Measurements from ENCODE around the gene GALNT13. TPM values are rescaled to one million over a fixed set of nuclear protein-coding genes. Genes with fewer than 3 reads are reported as not detected.
"Not testable (repeated sequence)": the region's sequence is repeated elsewhere in the genome, so short reads cannot be mapped to it uniquely, and the experiment has no call there.

GALNT13 gene
- polyA plus RNA-seq, 3 donors from 2014 or later: not detected

DNA sequence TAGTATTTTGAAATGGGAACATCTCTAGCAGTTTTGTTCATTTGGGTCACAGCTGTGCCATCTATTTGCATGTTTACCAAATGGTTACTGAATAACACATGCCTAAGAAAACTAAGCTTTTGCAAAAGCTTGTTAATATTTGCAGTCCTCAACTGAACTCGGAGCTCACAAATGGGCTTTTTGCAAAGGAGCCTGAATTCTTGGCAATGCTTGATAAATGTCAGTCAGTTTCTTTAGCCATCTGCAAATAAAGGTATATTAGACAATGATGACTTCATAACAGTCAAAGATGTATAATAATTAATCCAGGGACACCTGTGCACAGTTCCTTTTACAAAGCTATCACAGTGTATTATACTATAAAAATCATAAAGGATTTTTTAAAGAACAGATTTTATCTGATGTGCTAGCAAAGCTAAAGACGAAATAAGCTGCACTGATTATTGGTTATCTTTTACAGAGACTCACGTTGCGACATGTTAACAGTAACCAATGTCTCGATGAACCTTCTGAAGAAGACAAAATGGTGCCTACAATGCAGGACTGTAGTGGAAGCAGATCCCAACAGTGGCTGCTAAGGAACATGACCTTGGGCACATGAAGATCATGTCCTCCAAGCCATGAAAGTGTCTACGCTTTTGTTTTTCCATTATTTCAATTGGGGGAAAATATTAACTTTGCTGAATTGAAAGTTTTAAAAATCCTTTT, 578.4 kb downstream of the GALNT13 start:
- H3K9me3 Mint-ChIP-seq: peaks cover 0 to 25% (median 5%) of the 10 kb centered on the region in 6 donors
- no peak overlapping the region for H3K27ac Mint-ChIP-seq
- H3K36me3 Mint-ChIP-seq: no peaks in the 10 kb centered on the region
- H3K4me3 Mint-ChIP-seq: no peak overlapping the region
- DNase-seq: no peak
- H3K27me3 Mint-ChIP-seq (ENCODE audit: low read depth in 3 of 3): no peaks in the 10 kb centered on the region
- H3K4me1 Mint-ChIP-seq: no peaks in the 10 kb centered on the region

DNA sequence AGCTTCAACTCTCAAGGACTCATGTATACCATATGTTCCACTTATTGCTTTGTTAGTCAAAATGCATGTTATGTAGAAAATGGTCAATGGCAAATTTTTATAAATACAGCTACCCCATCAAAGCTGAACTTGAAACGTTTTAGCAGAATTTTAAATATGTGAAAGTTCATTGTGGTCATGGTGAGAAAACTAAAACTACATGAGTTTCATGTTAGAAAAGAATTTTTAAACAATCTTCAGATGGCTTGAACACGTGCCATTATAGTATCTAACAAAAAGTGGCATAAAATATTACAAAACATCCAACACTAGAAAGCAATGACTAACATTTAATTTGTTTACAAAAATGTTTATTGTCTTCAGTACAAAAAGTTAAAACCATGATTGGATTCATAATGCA, 580.7 kb downstream of the GALNT13 start:
- Mint-ChIP-seq H3K4me3 (no peak overlapping the region), H3K4me1 (peaks cover 0 to 6% of the 10 kb centered on the region in 2 donors), H3K27me3 (ENCODE audit: low read depth in 3 of 3) (no peaks in the 10 kb centered on the region), H3K9me3 (peaks cover 0 to 30% (median 2%) of the 10 kb centered on the region in 6 donors), H3K27ac (no peak overlapping the region), H3K36me3 (no peaks in the 10 kb centered on the region)
- DNase-seq: no peak

GRCh38 chr2:154452906-154453493, 581.3 kb downstream of the GALNT13 start:
- H3K9me3 Mint-ChIP-seq: peaks cover 2 to 27% (median 3%) of the 10 kb centered on the region in 6 donors
- peaks cover 0 to 6% of the 10 kb centered on the region in 2 donors for H3K4me1 Mint-ChIP-seq
- no peak for DNase-seq
- H3K27ac Mint-ChIP-seq: no peak overlapping the region
- no peaks in the 10 kb centered on the region for H3K27me3 Mint-ChIP-seq (ENCODE audit: low read depth in 3 of 3)
- H3K36me3 Mint-ChIP-seq: no peaks in the 10 kb centered on the region
- H3K4me3 Mint-ChIP-seq: no peak overlapping the region

DNA sequence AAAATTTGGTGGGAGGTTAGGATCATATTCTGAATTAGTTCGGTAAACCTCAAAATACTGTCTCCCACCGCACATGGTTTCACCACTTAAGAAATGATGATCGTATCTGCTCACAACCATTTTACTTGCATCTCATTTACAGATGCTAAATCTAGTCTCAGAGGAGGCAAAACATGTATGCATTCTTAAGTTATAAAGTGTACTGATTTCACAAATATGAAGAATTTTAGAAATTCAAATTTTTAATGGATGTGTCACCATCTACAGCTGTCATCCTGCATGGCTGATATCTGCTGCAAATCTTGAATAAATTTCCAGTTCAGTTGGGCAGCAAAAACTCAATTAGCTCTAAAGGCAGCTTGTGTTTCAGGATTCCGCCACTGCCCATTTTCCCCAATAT, 583.4 kb downstream of the GALNT13 start:
- Mint-ChIP-seq H3K9me3 (peaks cover 2 to 19% (median 8%) of the 10 kb centered on the region in 6 donors), H3K27me3 (ENCODE audit: low read depth in 3 of 3) (no peaks in the 10 kb centered on the region), H3K4me1 (peaks cover 0 to 6% of the 10 kb centered on the region in 2 donors), H3K36me3 (no peaks in the 10 kb centered on the region), H3K4me3 (no peak overlapping the region), H3K27ac (no peak overlapping the region)
- no peak for DNase-seq

DNA sequence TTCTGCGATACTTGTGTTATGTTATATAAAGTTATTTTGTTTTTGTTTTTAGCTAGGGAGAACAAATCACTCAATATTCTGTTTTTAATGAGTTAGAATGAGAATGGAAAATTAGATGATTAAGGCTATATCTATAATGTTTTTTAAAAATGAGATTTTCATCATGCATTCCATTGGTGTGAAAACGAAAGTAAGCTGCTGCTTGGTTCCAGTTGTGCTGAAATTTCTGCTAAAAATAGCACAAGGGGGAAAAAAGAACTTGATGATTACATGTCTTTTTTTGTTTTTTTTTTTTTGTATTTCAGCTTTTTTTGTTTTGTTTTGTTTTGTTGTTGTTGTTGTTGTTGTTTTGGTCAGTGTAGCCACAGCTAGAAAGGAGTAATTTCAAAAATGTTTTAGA, 584.1 kb downstream of the GALNT13 start:
- H3K27ac Mint-ChIP-seq: no peak overlapping the region
- H3K4me1 Mint-ChIP-seq: peaks cover 0 to 6% of the 10 kb centered on the region in 2 donors
- H3K27me3 Mint-ChIP-seq (ENCODE audit: low read depth in 3 of 3): no peaks in the 10 kb centered on the region
- no peaks in the 10 kb centered on the region for H3K36me3 Mint-ChIP-seq
- peak overlapping the region in 1 of 5 donors; percentile 48 for H3K4me3 Mint-ChIP-seq
- H3K9me3 Mint-ChIP-seq: peaks cover 2 to 19% (median 8%) of the 10 kb centered on the region in 6 donors
- no peak for DNase-seq

GRCh38 chr2:154457286-154457685, 585.6 kb downstream of the GALNT13 start:
- Mint-ChIP-seq H3K27me3 (ENCODE audit: low read depth in 3 of 3) (no peaks in the 10 kb centered on the region), H3K4me3 (no peak overlapping the region), H3K27ac (no peak overlapping the region)

DNA sequence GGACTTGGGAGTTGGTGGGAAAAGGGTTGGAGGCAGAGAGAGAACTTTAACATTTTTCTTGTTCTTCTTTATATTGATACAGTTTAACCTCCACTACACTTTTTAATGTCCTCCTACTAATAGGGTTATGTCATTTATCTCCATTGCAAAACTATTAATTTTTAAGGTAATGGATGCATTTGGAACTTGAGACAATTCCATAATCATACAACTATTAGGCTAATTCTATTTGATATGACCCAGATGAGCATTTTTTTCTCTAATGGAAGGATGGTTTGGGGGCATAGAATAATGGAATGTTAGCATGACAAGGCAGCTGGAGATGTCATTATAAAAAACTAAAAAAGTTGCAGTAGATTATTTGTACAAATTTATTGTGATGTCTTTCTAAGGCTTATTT, 587.6 kb downstream of the GALNT13 start:
- peaks cover 0 to 17% (median 8%) of the 10 kb centered on the region in 6 donors for H3K9me3 Mint-ChIP-seq
- no peaks in the 10 kb centered on the region for H3K27me3 Mint-ChIP-seq (ENCODE audit: low read depth in 3 of 3)
- no peak for DNase-seq
- no peaks in the 10 kb centered on the region for H3K36me3 Mint-ChIP-seq
- H3K27ac Mint-ChIP-seq: no peak overlapping the region
- H3K4me1 Mint-ChIP-seq: peaks cover 0 to 6% of the 10 kb centered on the region in 2 donors
- H3K4me3 Mint-ChIP-seq: no peak overlapping the region

More at GRCh38 chr2:154457286-154457685, 585.6 kb downstream of the GALNT13 start:
- Mint-ChIP-seq H3K36me3 (no peaks in the 10 kb centered on the region), H3K4me1 (peaks cover 0 to 6% of the 10 kb centered on the region in 2 donors), H3K9me3 (peaks cover 2 to 17% (median 10%) of the 10 kb centered on the region in 6 donors)
- no peak for DNase-seq

DNA sequence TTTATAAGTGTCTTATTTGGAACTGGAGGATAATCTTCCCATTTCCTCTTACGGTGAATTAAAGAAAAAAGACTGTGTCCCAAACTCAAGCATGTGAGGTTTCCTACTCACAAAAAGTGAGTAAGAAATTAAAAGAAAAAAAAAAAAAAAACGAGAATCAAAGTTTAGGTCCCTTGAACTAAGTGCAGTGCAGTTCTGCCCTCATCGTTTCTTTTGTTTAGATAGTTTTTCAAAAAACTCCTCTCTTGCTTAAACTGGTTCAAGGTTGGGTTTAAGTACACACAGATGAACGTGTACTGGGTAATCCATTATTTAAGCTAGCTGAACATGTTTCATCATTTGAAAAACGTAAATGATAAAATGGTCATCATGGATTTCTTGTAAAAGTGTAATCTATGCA, 590.9 kb downstream of the GALNT13 start:
- H3K4me1 Mint-ChIP-seq: no peaks in the 10 kb centered on the region
- H3K4me3 Mint-ChIP-seq: no peak overlapping the region
- peaks cover 3 to 37% (median 14%) of the 10 kb centered on the region in 6 donors for H3K9me3 Mint-ChIP-seq
- no peak overlapping the region for H3K27ac Mint-ChIP-seq
- H3K27me3 Mint-ChIP-seq (ENCODE audit: low read depth in 3 of 3): no peaks in the 10 kb centered on the region
- no peak for DNase-seq
- H3K36me3 Mint-ChIP-seq: no peaks in the 10 kb centered on the region

- peaks cover 0 to 2% (median 0%) of the 10 kb centered on the region in 3 donors for H3K27me3 Mint-ChIP-seq (ENCODE audit: low read depth in 3 of 3)
- no peak overlapping the region for H3K4me3 Mint-ChIP-seq
- no peak overlapping the region for H3K27ac Mint-ChIP-seq
- H3K36me3 Mint-ChIP-seq: no peaks in the 10 kb centered on the region
- no peak for DNase-seq
- no peaks in the 10 kb centered on the region for H3K4me1 Mint-ChIP-seq
- H3K9me3 Mint-ChIP-seq: peaks cover 3 to 36% (median 12%) of the 10 kb centered on the region in 6 donors
Measured at GRCh38 chr2:154466226-154466625, 594.5 kb downstream of the GALNT13 start.

- DNase-seq: no peak
- no peak overlapping the region for H3K27ac Mint-ChIP-seq
- H3K27me3 Mint-ChIP-seq (ENCODE audit: low read depth in 3 of 3): peaks cover 0 to 2% (median 0%) of the 10 kb centered on the region in 3 donors
- no peak overlapping the region for H3K4me3 Mint-ChIP-seq
- peaks cover 7 to 27% (median 9%) of the 10 kb centered on the region in 6 donors for H3K9me3 Mint-ChIP-seq
- no peaks in the 10 kb centered on the region for H3K4me1 Mint-ChIP-seq
- no peaks in the 10 kb centered on the region for H3K36me3 Mint-ChIP-seq
Measured at GRCh38 chr2:154470376-154470775, 598.7 kb downstream of the GALNT13 start.

- not testable (repeated sequence) for DNase-seq; H3K36me3 Mint-ChIP-seq; H3K4me1 Mint-ChIP-seq; H3K4me3 Mint-ChIP-seq; H3K27ac Mint-ChIP-seq; H3K27me3 Mint-ChIP-seq (ENCODE audit: low read depth in 3 of 3)
- peaks cover 3 to 16% (median 7%) of the 10 kb centered on the region in 6 donors for H3K9me3 Mint-ChIP-seq
Measured at GRCh38 chr2:154471492-154471891, 599.8 kb downstream of the GALNT13 start.

- Mint-ChIP-seq H3K27me3 (ENCODE audit: low read depth in 3 of 3) (no peaks in the 10 kb centered on the region), H3K4me1 (no peaks in the 10 kb centered on the region), H3K9me3 (peaks cover 4 to 27% (median 11%) of the 10 kb centered on the region in 6 donors), H3K27ac (no peak overlapping the region), H3K36me3 (no peaks in the 10 kb centered on the region), H3K4me3 (no peak overlapping the region)
- no peak for DNase-seq
Measured at GRCh38 chr2:154477319-154477718, 605.6 kb downstream of the GALNT13 start.

DNA sequence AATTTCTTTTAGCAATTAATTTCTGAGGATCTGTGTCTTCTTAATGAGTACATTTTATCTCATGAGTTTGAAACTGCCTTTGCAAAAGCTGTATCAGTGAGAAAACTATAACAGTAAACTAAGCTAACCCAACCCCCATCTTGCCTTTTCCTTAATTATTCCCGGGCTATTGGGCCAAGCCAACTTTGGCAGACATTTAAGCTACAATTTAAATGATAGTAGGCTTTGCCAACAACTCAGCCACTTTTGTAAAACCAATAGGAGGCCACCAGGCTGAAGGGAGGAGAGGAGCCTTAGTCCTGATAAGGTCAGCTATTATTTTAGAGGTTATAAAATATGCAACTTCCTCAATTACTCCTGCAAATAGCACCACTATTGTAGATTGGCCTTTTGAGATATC, 608.8 kb downstream of the GALNT13 start:
- Mint-ChIP-seq H3K36me3 (no peaks in the 10 kb centered on the region), H3K9me3 (peaks cover 3 to 17% (median 10%) of the 10 kb centered on the region in 6 donors), H3K27ac (no peak overlapping the region), H3K4me1 (no peaks in the 10 kb centered on the region), H3K4me3 (no peak overlapping the region), H3K27me3 (ENCODE audit: low read depth in 3 of 3) (no peaks in the 10 kb centered on the region)
- no peak for DNase-seq

GRCh38 chr2:154481336-154481735, 609.6 kb downstream of the GALNT13 start:
- no peak for DNase-seq
- Mint-ChIP-seq H3K27ac (no peak overlapping the region), H3K4me1 (no peaks in the 10 kb centered on the region), H3K4me3 (no peak overlapping the region), H3K36me3 (no peaks in the 10 kb centered on the region), H3K9me3 (peaks cover 3 to 19% (median 8%) of the 10 kb centered on the region in 6 donors), H3K27me3 (ENCODE audit: low read depth in 3 of 3) (no peaks in the 10 kb centered on the region)

Measured in immature natural killer cell (primary cell).